ENCODE measurements around the gene NFIC.

NFIC gene

DNA sequence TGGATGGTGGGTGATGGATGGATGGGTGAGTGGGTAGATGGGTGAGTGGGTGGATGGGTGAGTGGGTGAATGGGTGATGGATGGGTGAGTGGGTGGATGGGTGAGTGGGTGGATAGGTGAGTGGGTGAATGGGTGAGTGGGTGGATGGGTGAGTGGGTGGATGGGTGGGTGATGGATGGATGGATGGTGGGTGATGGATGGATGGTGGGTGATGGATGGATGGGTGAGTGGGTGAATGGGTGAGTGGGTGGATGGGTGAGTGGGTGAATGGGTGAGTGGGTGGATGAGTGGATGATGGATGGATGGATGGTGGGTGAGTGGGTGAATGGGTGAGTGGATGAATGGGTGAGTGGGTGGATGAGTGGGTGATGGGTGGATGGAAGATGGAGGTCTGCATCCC lies 111.1 kb downstream of the NFIC start:
- Histone ChIP-seq H3K9me3 (ENCODE audit: control insufficient read depth in 2 of 2, low read length in 2 of 2) (no peaks in the 10 kb centered on the region), H3K4me3 (ENCODE audit: low read length in 2 of 2) (no peak overlapping the region), H3K27ac (ENCODE audit: low read length) (no peak overlapping the region), H3K4me1 (ENCODE audit: control insufficient read depth, insufficient read depth, low read length) (peaks cover 4% of the 10 kb centered on the region), H3K36me3 (ENCODE audit: control insufficient read depth in 2 of 2, insufficient read depth in 2 of 2, low read length in 2 of 2) (no peaks in the 10 kb centered on the region), H3K9ac (ENCODE audit: low read length in 2 of 2) (no peak overlapping the region), H3K27me3 (ENCODE audit: control insufficient read depth in 1 of 2, insufficient read depth in 2 of 2, low read length in 2 of 2) (peaks cover 29 to 39% of the 10 kb centered on the region in 2 donors)

GRCh38 chr19:3477951-3478350 lies 111.6 kb downstream of the NFIC start:
- no peak overlapping the region for H3K4me3 ChIP-seq (ENCODE audit: low read length in 2 of 2)
- no peak overlapping the region for H3K9ac ChIP-seq (ENCODE audit: low read length in 2 of 2)
- H3K27me3 ChIP-seq (ENCODE audit: control insufficient read depth in 1 of 2, insufficient read depth in 2 of 2, low read length in 2 of 2) = peaks cover 29 to 39% of the 10 kb centered on the region in 2 donors
- peaks cover 4% of the 10 kb centered on the region for H3K4me1 ChIP-seq (ENCODE audit: control insufficient read depth, insufficient read depth, low read length)
- H3K27ac ChIP-seq (ENCODE audit: low read length) = no peak overlapping the region
- no peaks in the 10 kb centered on the region for H3K9me3 ChIP-seq (ENCODE audit: control insufficient read depth in 2 of 2, low read length in 2 of 2)
- no peaks in the 10 kb centered on the region for H3K36me3 ChIP-seq (ENCODE audit: control insufficient read depth in 2 of 2, insufficient read depth in 2 of 2, low read length in 2 of 2)

GRCh38 chr19:3478409-3479176 lies 112.2 kb downstream of the NFIC start:
- Histone ChIP-seq H3K36me3 (ENCODE audit: control insufficient read depth in 2 of 2, insufficient read depth in 2 of 2, low read length in 2 of 2) (no peaks in the 10 kb centered on the region), H3K9me3 (ENCODE audit: control insufficient read depth in 2 of 2, low read length in 2 of 2) (no peaks in the 10 kb centered on the region), H3K9ac (ENCODE audit: low read length in 2 of 2) (no peak overlapping the region), H3K4me3 (ENCODE audit: low read length in 2 of 2) (no peak overlapping the region), H3K27ac (ENCODE audit: low read length) (no peak overlapping the region), H3K4me1 (ENCODE audit: control insufficient read depth, insufficient read depth, low read length) (peaks cover 4% of the 10 kb centered on the region), H3K27me3 (ENCODE audit: control insufficient read depth in 1 of 2, insufficient read depth in 2 of 2, low read length in 2 of 2) (peaks cover 33 to 39% of the 10 kb centered on the region in 2 donors)

GRCh38 chr19:3479177-3479833 lies 112.9 kb downstream of the NFIC start:
- no peak overlapping the region for H3K9ac ChIP-seq (ENCODE audit: low read length in 2 of 2)
- H3K27me3 ChIP-seq (ENCODE audit: control insufficient read depth in 1 of 2, insufficient read depth in 2 of 2, low read length in 2 of 2) = peaks cover 33 to 37% of the 10 kb centered on the region in 2 donors
- H3K36me3 ChIP-seq (ENCODE audit: control insufficient read depth in 2 of 2, insufficient read depth in 2 of 2, low read length in 2 of 2) = no peaks in the 10 kb centered on the region
- no peak overlapping the region for H3K4me3 ChIP-seq (ENCODE audit: low read length in 2 of 2)
- no peak overlapping the region for H3K27ac ChIP-seq (ENCODE audit: low read length)
- no peaks in the 10 kb centered on the region for H3K9me3 ChIP-seq (ENCODE audit: control insufficient read depth in 2 of 2, low read length in 2 of 2)
- H3K4me1 ChIP-seq (ENCODE audit: control insufficient read depth, insufficient read depth, low read length) = peaks cover 4% of the 10 kb centered on the region

DNA sequence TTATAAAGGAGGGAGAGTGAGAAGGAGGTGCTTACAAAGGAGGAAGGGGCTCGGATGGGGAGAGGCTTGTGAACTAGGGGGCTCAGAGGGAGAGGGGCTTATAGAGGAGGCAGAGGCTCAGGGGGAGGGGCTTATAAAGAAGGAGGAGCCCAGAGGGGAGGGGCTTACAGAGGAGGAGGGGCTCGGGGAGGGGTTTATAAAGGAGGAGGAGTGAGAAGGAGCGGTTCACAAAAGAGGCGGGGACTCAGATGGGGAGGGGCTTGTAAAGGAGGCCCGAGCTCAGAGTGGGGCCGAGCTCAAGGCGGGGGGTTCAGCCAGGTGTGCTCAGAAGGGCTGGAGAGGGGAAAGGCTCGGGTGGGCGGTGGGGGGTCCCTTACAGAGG lies 113.4 kb downstream of the NFIC start:
- H3K27me3 ChIP-seq (ENCODE audit: control insufficient read depth in 1 of 2, insufficient read depth in 2 of 2, low read length in 2 of 2) = peaks cover 33% of the 10 kb centered on the region in 2 donors
- H3K27ac ChIP-seq (ENCODE audit: low read length) = no peak overlapping the region
- H3K4me1 ChIP-seq (ENCODE audit: control insufficient read depth, insufficient read depth, low read length) = peaks cover 4% of the 10 kb centered on the region
- no peak overlapping the region for H3K9ac ChIP-seq (ENCODE audit: low read length in 2 of 2)
- H3K9me3 ChIP-seq (ENCODE audit: control insufficient read depth in 2 of 2, low read length in 2 of 2) = no peaks in the 10 kb centered on the region
- H3K4me3 ChIP-seq (ENCODE audit: low read length in 2 of 2) = no peak overlapping the region
- H3K36me3 ChIP-seq (ENCODE audit: control insufficient read depth in 2 of 2, insufficient read depth in 2 of 2, low read length in 2 of 2) = no peaks in the 10 kb centered on the region

DNA sequence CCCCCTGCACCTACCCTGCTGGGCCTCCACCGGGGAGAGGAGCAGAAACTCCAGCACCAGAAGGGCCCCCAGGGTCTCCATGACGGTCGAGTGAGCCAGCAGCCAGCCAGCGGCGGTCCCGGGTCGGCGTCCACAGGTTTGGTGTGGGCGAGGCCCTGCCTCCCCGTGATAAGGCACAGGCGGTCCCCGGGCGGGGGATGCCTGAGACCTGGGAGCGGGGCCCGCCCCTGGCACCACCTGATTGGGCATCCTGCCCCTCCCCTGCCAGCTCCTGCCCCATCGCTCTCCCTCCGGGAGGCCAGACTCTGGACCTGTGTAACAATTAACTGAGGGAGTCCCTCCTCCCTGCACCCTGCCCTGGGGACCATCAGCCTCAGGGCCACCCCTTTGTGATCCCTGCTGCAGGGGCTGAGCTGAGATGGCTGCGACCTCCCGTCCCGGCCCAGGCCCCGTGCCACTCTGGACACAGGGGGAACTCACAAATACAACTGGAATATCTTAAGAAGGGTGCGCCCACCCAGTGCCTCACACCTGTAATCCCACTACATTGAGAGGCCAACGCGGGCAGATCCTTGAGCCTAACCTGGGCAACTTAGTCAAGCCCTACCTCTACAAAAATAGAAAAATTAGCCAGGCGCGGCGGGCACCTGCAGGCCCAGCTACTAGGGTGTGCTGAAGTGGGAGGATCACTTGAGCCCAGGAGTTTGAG lies 114.2 kb downstream of the NFIC start, which contains the start of gene SMIM24:
Gene SMIM24, minus strand, starts transcription at position 143 of the 709 bp plus-strand sequence. Its CDS starts 62 bp downstream, at position 81.
- Histone ChIP-seq H3K4me1 (ENCODE audit: control insufficient read depth, insufficient read depth, low read length) (peaks cover 4% of the 10 kb centered on the region), H3K9me3 (ENCODE audit: control insufficient read depth in 2 of 2, low read length in 2 of 2) (no peaks in the 10 kb centered on the region), H3K27me3 (ENCODE audit: control insufficient read depth in 1 of 2, insufficient read depth in 2 of 2, low read length in 2 of 2) (peaks cover 28 to 33% of the 10 kb centered on the region in 2 donors), H3K36me3 (ENCODE audit: control insufficient read depth in 2 of 2, insufficient read depth in 2 of 2, low read length in 2 of 2) (no peaks in the 10 kb centered on the region), H3K9ac (ENCODE audit: low read length in 2 of 2) (no peak within 1 kb of the TSS), H3K27ac (ENCODE audit: low read length) (no peak within 1 kb of the TSS), H3K4me3 (ENCODE audit: low read length in 2 of 2) (no peak within 1 kb of the TSS)

- Histone ChIP-seq H3K27ac (ENCODE audit: low read length) (no peak overlapping the region), H3K9me3 (ENCODE audit: control insufficient read depth in 2 of 2, low read length in 2 of 2) (no peaks in the 10 kb centered on the region), H3K4me3 (ENCODE audit: low read length in 2 of 2) (no peak overlapping the region), H3K9ac (ENCODE audit: low read length in 2 of 2) (no peak overlapping the region), H3K36me3 (ENCODE audit: control insufficient read depth in 2 of 2, insufficient read depth in 2 of 2, low read length in 2 of 2) (no peaks in the 10 kb centered on the region), H3K4me1 (ENCODE audit: control insufficient read depth, insufficient read depth, low read length) (peaks cover 4% of the 10 kb centered on the region), H3K27me3 (ENCODE audit: control insufficient read depth in 1 of 2, insufficient read depth in 2 of 2, low read length in 2 of 2) (peaks cover 23 to 27% of the 10 kb centered on the region in 2 donors)
Observed at GRCh38 chr19:3481241-3482090, 115.1 kb downstream of the NFIC start.

- Histone ChIP-seq H3K4me1 (ENCODE audit: control insufficient read depth, insufficient read depth, low read length) (peaks cover 4% of the 10 kb centered on the region), H3K36me3 (ENCODE audit: control insufficient read depth in 2 of 2, insufficient read depth in 2 of 2, low read length in 2 of 2) (no peaks in the 10 kb centered on the region), H3K27ac (ENCODE audit: low read length) (no peak overlapping the region), H3K9me3 (ENCODE audit: control insufficient read depth in 2 of 2, low read length in 2 of 2) (no peaks in the 10 kb centered on the region), H3K27me3 (ENCODE audit: control insufficient read depth in 1 of 2, insufficient read depth in 2 of 2, low read length in 2 of 2) (peaks cover 22 to 26% of the 10 kb centered on the region in 2 donors), H3K9ac (ENCODE audit: low read length in 2 of 2) (no peak overlapping the region), H3K4me3 (ENCODE audit: low read length in 2 of 2) (no peak overlapping the region)
Observed at GRCh38 chr19:3482507-3483225, 116.3 kb downstream of the NFIC start.

DNA sequence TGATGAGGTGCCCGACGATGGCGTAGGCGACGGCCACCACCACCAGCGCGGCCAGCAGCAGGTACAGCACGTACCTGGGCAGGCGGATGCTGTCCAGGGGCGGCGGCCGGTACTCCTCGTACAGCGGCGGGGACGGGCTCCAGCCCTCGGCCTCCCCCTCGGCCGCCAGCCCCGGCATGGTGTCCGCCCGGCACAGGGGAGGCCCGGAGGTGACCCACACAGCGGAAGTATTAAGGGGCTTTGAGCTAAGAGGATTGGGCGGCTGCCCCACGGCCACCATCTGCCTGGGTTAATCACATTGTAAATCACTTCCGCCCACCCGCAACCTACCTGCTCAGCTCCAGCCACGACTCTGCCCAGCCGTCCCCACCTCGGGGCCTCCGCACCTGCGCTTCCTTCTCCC lies 116.8 kb downstream of the NFIC start, which contains the start of gene SMIM44:
Gene SMIM44, minus strand, starts transcription at position 216 of the 403 bp plus-strand sequence. Its CDS starts 38 bp downstream, at position 178.
- H3K27ac ChIP-seq (ENCODE audit: low read length) = no peak within 1 kb of the TSS
- no peaks in the 10 kb centered on the region for H3K36me3 ChIP-seq (ENCODE audit: control insufficient read depth in 2 of 2, insufficient read depth in 2 of 2, low read length in 2 of 2)
- no peaks in the 10 kb centered on the region for H3K9me3 ChIP-seq (ENCODE audit: control insufficient read depth in 2 of 2, low read length in 2 of 2)
- H3K4me3 ChIP-seq (ENCODE audit: low read length in 2 of 2) = no peak within 1 kb of the TSS
- peaks cover 18 to 26% of the 10 kb centered on the region in 2 donors for H3K27me3 ChIP-seq (ENCODE audit: control insufficient read depth in 1 of 2, insufficient read depth in 2 of 2, low read length in 2 of 2)
- H3K9ac ChIP-seq (ENCODE audit: low read length in 2 of 2) = no peak within 1 kb of the TSS
- peaks cover 4% of the 10 kb centered on the region for H3K4me1 ChIP-seq (ENCODE audit: control insufficient read depth, insufficient read depth, low read length)
